Upper lobe of left lung (tissue), 6 donors: Measurements from ENCODE around the gene DNAH3. TPM values are rescaled to one million over a fixed set of nuclear protein-coding genes. Genes with fewer than 3 reads are reported as not detected.
"Not testable (repeated sequence)": the region's sequence is repeated elsewhere in the genome, so short reads cannot be mapped to it uniquely, and the experiment has no call there.

Experiments used
- ATAC-seq, 2 donors: fragments of 200-7000 bp; cut with Tn5 transposase; one replicate each; pipeline ENCODE4 v1.9.1; 2022; ENCODE audit warnings: mild to moderate bottlenecking in 2 of 2, moderate library complexity in 2 of 2; ENCODE audit not compliant: low FRiP score in 2 of 2
- DNase-seq, 2 donors: peaks; one replicate each; pipeline ENCODE4 v3.0.0-alpha.2; 2019 to 2020
- H3K27ac ChIP-seq, 4 donors: fragments of 200-600 bp; sonication (generic); one replicate each; pipeline ENCODE4 v1.5.1; 2016 to 2019
- H3K27me3 ChIP-seq, 4 donors: fragments of 200-600 bp; sonication (generic); one replicate each; pipeline ENCODE4 v1.5.1; 2017 to 2019
- H3K36me3 ChIP-seq, 4 donors: fragments of 200-600 bp; sonication (generic); one replicate each; pipeline ENCODE4 v1.5.1; 2016 to 2019
- H3K4me1 ChIP-seq, 4 donors: fragments of 200-600 bp; sonication (generic); one replicate each; pipeline ENCODE4 v1.5.1; 2018 to 2019
- H3K4me3 ChIP-seq, 4 donors: fragments of 200-600 bp; sonication (generic); one replicate each; pipeline ENCODE4 v1.5.1; 2017 to 2019; ENCODE audit warnings: mild to moderate bottlenecking in 2 of 4, moderate library complexity in 1 of 4
- H3K9me3 ChIP-seq, 4 donors: fragments of 200-600 bp; sonication (generic); one replicate each; pipeline ENCODE4 v1.5.1; 2018 to 2019
- EP300 ChIP-seq, 4 donors: sonication (generic); formaldehyde crosslinking; IDR thresholded peaks; one replicate each; pipeline ENCODE4 v1.5.1; 2017; ENCODE audit warnings: antibody characterized with exemption in 4 of 4, control low read depth in 2 of 4
- POLR2A ChIP-seq, 4 donors: fragments of 450-650 bp; IDR thresholded peaks; one replicate each; pipeline ENCODE4 v1.5.1; 2016 to 2017; ENCODE audit warnings: antibody characterized with exemption in 4 of 4, mild to moderate bottlenecking in 2 of 4
- POLR2AphosphoS5 ChIP-seq, 2 donors: sonication (generic); formaldehyde crosslinking; IDR thresholded peaks; one replicate each; pipeline ENCODE4 v1.5.1; 2017; ENCODE audit warnings: antibody characterized with exemption in 2 of 2
- WGBS, 2 donors: methylation state at CpG; one replicate each; pipeline ENCODE4 v1.1.5; 2017 to 2018; 5-methylcytosine and 5-hydroxymethylcytosine counted together
- total RNA-seq, 6 donors: library from RNA; depleted of rRNA in 4 of 6; stranded (reverse); fragments of >200 nt in 4 of 6; gene quantifications; one replicate each; pipeline versions ENCODE4 v1.1.0 to v1.2.1, GENCODE V29; 2016 to 2021
- TF ChIP-seq, protein P1 (sequence below), 6 experiments: fragments of 450-650 bp in 4 of 6; fragments of 200-600 bp in 2 of 6; sonication (generic) in 2 of 6; IDR thresholded peaks; one replicate each; pipeline ENCODE4 v1.5.1; 2016 to 2019; ENCODE audit warnings: antibody characterized with exemption in 6 of 6
- donor health status: DM: no; HTN: no; CAD: no; lungs with moderate emphysema.
- donor health status: DM: no; HTN: yes; CAD: no; lungs with severe emphysema.

Gene DNAH3
- total RNA-seq, 6 donors from 2014 or later, result 0.23 to 48.1 (median 4.8) TPM

GRCh38 chr16:21060027-21060510, 90.6 kb downstream of the DNAH3 start:
- H3K27ac ChIP-seq, result no peak overlapping the region
- H3K9me3 ChIP-seq, result no peaks in the 10 kb centered on the region
- no peak for ATAC-seq
- TF ChIP-seq POLR2A (IDR thresholded peaks at IDR 0.05) (no peak), EP300 (IDR thresholded peaks at IDR 0.05) (no peak)
- WGBS, 2 donors, result 52 to 56% methylated on average over 4 of the region's 4 CpGs
- DNase-seq, result no peak
- no peaks in the 10 kb centered on the region for H3K36me3 ChIP-seq
- no peaks in the 10 kb centered on the region for H3K4me1 ChIP-seq
- no peaks in the 10 kb centered on the region for H3K27me3 ChIP-seq
- H3K4me3 ChIP-seq, result no peak overlapping the region

GRCh38 chr16:21057875-21058274, 92.8 kb downstream of the DNAH3 start:
- H3K4me3 ChIP-seq, result no peak overlapping the region
- no peaks in the 10 kb centered on the region for H3K4me1 ChIP-seq
- no peaks in the 10 kb centered on the region for H3K36me3 ChIP-seq
- WGBS, 2 donors, result 78 to 82% methylated on average over 7 of the region's 7 CpGs
- no peaks in the 10 kb centered on the region for H3K27me3 ChIP-seq
- H3K9me3 ChIP-seq, result no peaks in the 10 kb centered on the region
- DNase-seq (no peak), ATAC-seq (no peak)
- no peak for TF ChIP-seq EP300 (IDR thresholded peaks at IDR 0.05)
- no peak overlapping the region for H3K27ac ChIP-seq

GRCh38 chr16:21056396-21056795, 94.2 kb downstream of the DNAH3 start:
- 53 to 57% methylated on average over 3 of the region's 3 CpGs for WGBS, 2 donors
- ATAC-seq (no peak), DNase-seq (no peak)
- no peaks in the 10 kb centered on the region for H3K9me3 ChIP-seq
- no peak overlapping the region for H3K27ac ChIP-seq
- H3K36me3 ChIP-seq, result no peaks in the 10 kb centered on the region
- TF ChIP-seq POLR2A (IDR thresholded peaks at IDR 0.05) (no peak), EP300 (IDR thresholded peaks at IDR 0.05) (no peak), POLR2AphosphoS5 (IDR thresholded peaks at IDR 0.05) (no peak)
- TF ChIP-seq, protein P1, sequence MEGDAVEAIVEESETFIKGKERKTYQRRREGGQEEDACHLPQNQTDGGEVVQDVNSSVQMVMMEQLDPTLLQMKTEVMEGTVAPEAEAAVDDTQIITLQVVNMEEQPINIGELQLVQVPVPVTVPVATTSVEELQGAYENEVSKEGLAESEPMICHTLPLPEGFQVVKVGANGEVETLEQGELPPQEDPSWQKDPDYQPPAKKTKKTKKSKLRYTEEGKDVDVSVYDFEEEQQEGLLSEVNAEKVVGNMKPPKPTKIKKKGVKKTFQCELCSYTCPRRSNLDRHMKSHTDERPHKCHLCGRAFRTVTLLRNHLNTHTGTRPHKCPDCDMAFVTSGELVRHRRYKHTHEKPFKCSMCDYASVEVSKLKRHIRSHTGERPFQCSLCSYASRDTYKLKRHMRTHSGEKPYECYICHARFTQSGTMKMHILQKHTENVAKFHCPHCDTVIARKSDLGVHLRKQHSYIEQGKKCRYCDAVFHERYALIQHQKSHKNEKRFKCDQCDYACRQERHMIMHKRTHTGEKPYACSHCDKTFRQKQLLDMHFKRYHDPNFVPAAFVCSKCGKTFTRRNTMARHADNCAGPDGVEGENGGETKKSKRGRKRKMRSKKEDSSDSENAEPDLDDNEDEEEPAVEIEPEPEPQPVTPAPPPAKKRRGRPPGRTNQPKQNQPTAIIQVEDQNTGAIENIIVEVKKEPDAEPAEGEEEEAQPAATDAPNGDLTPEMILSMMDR (IDR thresholded peaks at IDR 0.05), result no peak
- H3K4me1 ChIP-seq, result no peaks in the 10 kb centered on the region
- no peaks in the 10 kb centered on the region for H3K27me3 ChIP-seq
- H3K4me3 ChIP-seq, result no peak overlapping the region

DNA sequence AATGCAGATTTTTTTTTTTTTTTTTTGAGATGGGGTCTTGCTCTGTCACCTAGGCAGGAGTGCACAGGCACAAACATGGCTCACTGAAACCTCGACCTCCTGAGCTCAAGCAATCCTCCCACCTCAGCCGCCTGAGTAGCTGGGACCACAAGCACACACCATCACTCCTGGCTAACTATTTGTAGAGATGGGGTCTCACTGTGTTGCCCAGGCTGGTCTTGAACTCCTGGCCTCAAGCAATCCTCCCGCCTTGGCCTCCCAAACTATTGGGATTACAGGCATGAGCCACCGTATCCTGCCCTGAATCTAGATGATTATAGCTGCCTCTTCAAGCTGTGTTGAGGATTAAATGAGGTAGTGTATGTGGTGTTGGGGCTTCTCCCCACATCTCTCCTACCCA, 94.9 kb downstream of the DNAH3 start:
- not testable (repeated sequence) for H3K4me3 ChIP-seq, DNase-seq, H3K9me3 ChIP-seq, H3K36me3 ChIP-seq, H3K27ac ChIP-seq, ATAC-seq, H3K27me3 ChIP-seq, H3K4me1 ChIP-seq
- WGBS, 2 donors, result 95 to 96% methylated on average over 4 of the region's 4 CpGs

GRCh38 chr16:21053590-21053989, 97.1 kb downstream of the DNAH3 start:
- 80 to 83% methylated on average over 1 of the region's 1 CpG for WGBS, 2 donors
- ATAC-seq (no peak), DNase-seq (no peak)
- TF ChIP-seq POLR2AphosphoS5 (IDR thresholded peaks at IDR 0.05) (no peak), POLR2A (IDR thresholded peaks at IDR 0.05) (no peak), EP300 (IDR thresholded peaks at IDR 0.05) (no peak)
- TF ChIP-seq, protein P1 (IDR thresholded peaks at IDR 0.05), result no peak
- Histone ChIP-seq H3K27me3 (no peaks in the 10 kb centered on the region), H3K9me3 (no peaks in the 10 kb centered on the region), H3K4me1 (no peaks in the 10 kb centered on the region), H3K27ac (no peak overlapping the region), H3K36me3 (no peaks in the 10 kb centered on the region), H3K4me3 (no peak overlapping the region)

- H3K4me1 ChIP-seq, H3K27ac ChIP-seq, ATAC-seq, H3K4me3 ChIP-seq, H3K9me3 ChIP-seq, H3K36me3 ChIP-seq, H3K27me3 ChIP-seq: not testable (repeated sequence)
- 71 to 90% methylated on average over 17 to 30 of the region's 31 CpGs for WGBS, 2 donors
- peak in 1 of 2 donors; percentile 72 for DNase-seq
Measured at GRCh38 chr16:21048091-21048912, 102.3 kb downstream of the DNAH3 start.

DNA sequence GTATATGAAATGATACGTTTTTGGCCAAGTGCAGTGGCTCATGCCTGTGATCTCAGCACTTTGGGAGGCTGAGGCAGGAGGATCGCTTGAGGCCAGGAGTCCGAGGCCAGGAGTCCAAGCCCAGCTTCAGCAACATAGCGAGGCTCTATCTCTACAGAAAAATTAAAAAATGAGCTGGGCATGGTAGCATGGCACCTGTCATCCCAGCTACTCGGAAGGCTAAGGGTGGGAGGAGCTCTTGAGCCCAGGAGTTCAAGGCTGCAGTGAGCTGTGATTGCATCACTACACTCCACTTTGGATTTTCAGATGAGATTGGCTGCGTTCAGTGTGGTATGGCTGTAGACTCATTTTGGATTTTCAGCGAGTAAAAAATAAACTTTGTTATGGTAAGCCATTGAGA, 112.4 kb downstream of the DNAH3 start:
- ATAC-seq, result no peak
- Histone ChIP-seq H3K4me1 (no peaks in the 10 kb centered on the region), H3K36me3 (no peaks in the 10 kb centered on the region), H3K27ac (no peak overlapping the region), H3K27me3 (no peaks in the 10 kb centered on the region), H3K4me3 (no peak overlapping the region), H3K9me3 (no peaks in the 10 kb centered on the region)
- DNase-seq, result no peak
- 80 to 81% methylated on average over 7 of the region's 7 CpGs for WGBS, 2 donors
- TF ChIP-seq EP300 (IDR thresholded peaks at IDR 0.05), result no peak
- TF ChIP-seq POLR2A (IDR thresholded peaks at IDR 0.05), result no peak
- TF ChIP-seq, protein P1 (IDR thresholded peaks at IDR 0.05), result no peak
- no peak for TF ChIP-seq POLR2AphosphoS5 (IDR thresholded peaks at IDR 0.05)
